ENCODE measurements around the gene PLCB4.
A peak's percentile ranks its signal among the peaks of the same experiment; 100 is the strongest.

Gene PLCB4

GRCh38 chr20:9286501-9287461 is 217.9 kb downstream of the PLCB4 start:
- no peak overlapping the region for H3K4me3 ChIP-seq (ENCODE audit: low read depth, low read length)
- no peaks in the 10 kb centered on the region for H3K9me3 ChIP-seq (ENCODE audit: control insufficient read depth, insufficient read depth, low read depth, low read length)
- peaks cover 2% of the 10 kb centered on the region; the same call in 1 of the 2 replicates for H3K4me1 ChIP-seq (ENCODE audit: control insufficient read depth, insufficient read depth, low read length)
- ChIA-PET POLR2A (no interaction called here), CTCF (interaction anchor here (0.6 to 0.7 kb wide), 2 partner anchors 135 to 527 kb away, joined by 3 to 4 read pairs; no protein-coding TSS in a partner anchor)
- no peak overlapping the region for H3K27ac ChIP-seq (ENCODE audit: extremely low read depth, low read depth, low read length)
- 0 out of 2 replicates have a peak, but pooled peaks have one; percentile 30 for TF ChIP-seq ZNF629 (tag by site-specific recombination; IDR thresholded peaks at IDR 0.05)
- TF ChIP-seq ZNF248 (tag by site-specific recombination; IDR thresholded peaks at IDR 0.05), result no peak
- TF ChIP-seq HOXD13 (CRISPR knock-in tag; IDR thresholded peaks at IDR 0.05; ENCODE audit: borderline replicate concordance), result no peak
- no peaks in the 10 kb centered on the region for H3K36me3 ChIP-seq (ENCODE audit: control insufficient read depth in 2 of 2, insufficient read depth in 1 of 2, low read length in 2 of 2)

GRCh38 chr20:9287826-9288225 is 218.9 kb downstream of the PLCB4 start:
- Histone ChIP-seq H3K4me3 (ENCODE audit: low read depth, low read length) (no peak overlapping the region), H3K36me3 (ENCODE audit: control insufficient read depth in 2 of 2, insufficient read depth in 1 of 2, low read length in 2 of 2) (no peaks in the 10 kb centered on the region), H3K9me3 (ENCODE audit: control insufficient read depth, insufficient read depth, low read depth, low read length) (no peaks in the 10 kb centered on the region), H3K4me1 (ENCODE audit: control insufficient read depth, insufficient read depth, low read length) (peaks cover 2% of the 10 kb centered on the region; the same call in 1 of the 2 replicates), H3K27ac (ENCODE audit: extremely low read depth, low read depth, low read length) (no peak overlapping the region)
- ChIA-PET POLR2A (no interaction called here), CTCF (interaction anchor here (0.6 kb wide), 2 partner anchors 498 to 528 kb away, joined by 3 to 4 read pairs; no protein-coding TSS in a partner anchor)
- no peak for TF ChIP-seq SETDB1 (IDR thresholded peaks at IDR 0.05; ENCODE audit: insufficient read length, low read length)
- no peak for TF ChIP-seq SP7 (tag by site-specific recombination; IDR thresholded peaks at IDR 0.05)

- no peak overlapping the region for H3K27ac ChIP-seq (ENCODE audit: extremely low read depth, low read depth, low read length)
- H3K4me3 ChIP-seq (ENCODE audit: low read depth, low read length), result no peak overlapping the region
- ChIA-PET CTCF (interaction anchor here (1.1 to 1.5 kb wide), 2 partner anchors 14 to 17 kb away, joined by 4 read pairs; no protein-coding TSS in a partner anchor), POLR2A (no interaction called here)
- TF ChIP-seq ZNF830 (tag by site-specific recombination; IDR thresholded peaks at IDR 0.05; ENCODE audit: low read depth), result no peak
- TF ChIP-seq ZNF549 (tag by site-specific recombination; IDR thresholded peaks at IDR 0.05), result no peak
- H3K4me1 ChIP-seq (ENCODE audit: control insufficient read depth, insufficient read depth, low read length), result peaks cover 2% of the 10 kb centered on the region; the same call in 1 of the 2 replicates
- no peaks in the 10 kb centered on the region for H3K36me3 ChIP-seq (ENCODE audit: control insufficient read depth in 2 of 2, insufficient read depth in 1 of 2, low read length in 2 of 2)
- H3K9me3 ChIP-seq (ENCODE audit: control insufficient read depth, insufficient read depth, low read depth, low read length), result no peaks in the 10 kb centered on the region
Observed at GRCh38 chr20:9290331-9290730, 221.4 kb downstream of the PLCB4 start.

GRCh38 chr20:9293145-9293544 is 224.3 kb downstream of the PLCB4 start:
- POLR2A ChIA-PET, result no interaction called here

More at GRCh38 chr20:9293145-9293544, 224.3 kb downstream of the PLCB4 start:
- Histone ChIP-seq H3K9me3 (ENCODE audit: control insufficient read depth, insufficient read depth, low read depth, low read length) (no peaks in the 10 kb centered on the region), H3K27ac (ENCODE audit: extremely low read depth, low read depth, low read length) (no peak overlapping the region), H3K4me1 (ENCODE audit: control insufficient read depth, insufficient read depth, low read length) (no peaks in the 10 kb centered on the region), H3K4me3 (ENCODE audit: low read depth, low read length) (no peak overlapping the region), H3K36me3 (ENCODE audit: control insufficient read depth in 2 of 2, insufficient read depth in 1 of 2, low read length in 2 of 2) (no peaks in the 10 kb centered on the region)
- CTCF ChIA-PET, result interaction anchor here (1.3 kb wide), 1 partner anchor 115 kb away, joined by 5 read pairs; no protein-coding TSS in a partner anchor
- TF ChIP-seq ZEB2 (tag by site-specific recombination; IDR thresholded peaks at IDR 0.05) (no peak), ELK4 (IDR thresholded peaks at IDR 0.05; ENCODE audit: borderline replicate concordance, low read depth, low read length) (no peak), SP7 (tag by site-specific recombination; IDR thresholded peaks at IDR 0.05) (no peak), ZNF366 (tag by site-specific recombination; conservative IDR thresholded peaks at IDR 0.05) (peak; percentile 87), ZNF558 (tag by site-specific recombination; IDR thresholded peaks at IDR 0.05) (no peak), ZNF324 (tag by site-specific recombination; IDR thresholded peaks at IDR 0.05) (no peak), PRDM1 (tag by site-specific recombination; IDR thresholded peaks at IDR 0.05) (peak; percentile 86), INSM2 (tag by site-specific recombination; IDR thresholded peaks at IDR 0.05) (no peak), ZSCAN30 (tag by site-specific recombination; IDR thresholded peaks at IDR 0.05) (no peak)

Measured in HEK293 (cell line).